ENCODE measurements around the gene SUCNR1.
"Not testable (repeated sequence)": the region's sequence is repeated elsewhere in the genome, so short reads cannot be mapped to it uniquely, and the experiment has no call there.

The SUCNR1 gene

DNA sequence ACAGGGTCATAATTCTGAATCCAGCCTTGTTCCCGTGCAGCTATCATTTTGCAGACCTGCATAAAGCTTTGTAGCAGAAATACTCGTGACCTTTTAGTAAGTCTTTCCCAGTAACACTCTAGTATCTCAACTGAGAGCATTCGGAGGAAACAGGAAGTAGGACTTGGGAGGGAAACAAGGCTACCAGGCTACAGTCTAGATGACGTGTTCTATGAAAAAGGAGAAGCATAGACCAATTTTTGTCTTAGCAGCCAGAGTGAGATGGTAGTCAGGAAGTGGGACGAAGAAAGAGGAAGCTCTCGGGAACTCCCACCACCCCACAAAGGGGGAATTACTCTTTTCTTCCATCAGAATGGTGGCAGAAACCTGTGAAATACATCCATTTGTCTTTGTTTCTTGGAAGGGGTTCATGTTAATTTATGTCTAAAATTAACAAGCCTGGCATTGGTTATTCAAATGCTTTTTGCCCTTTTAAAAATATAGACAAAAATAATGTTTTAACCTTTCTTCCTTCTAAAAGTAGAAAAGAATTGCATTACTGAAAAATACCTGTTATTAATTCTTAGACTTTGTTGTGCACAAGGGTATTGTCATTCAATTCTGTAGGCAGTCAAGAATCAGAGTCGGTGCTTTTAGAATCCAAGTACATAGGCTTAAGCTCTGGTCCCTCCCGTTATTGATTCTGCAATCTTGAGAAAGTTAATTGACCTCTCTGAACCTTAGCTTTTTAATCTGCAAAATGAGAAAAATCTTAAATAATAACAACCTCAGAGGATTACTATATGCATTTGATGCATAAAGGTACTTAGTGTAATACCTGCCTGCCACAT is 1.6 kb upstream of the SUCNR1 start:
- DNase-seq (ENCODE audit: low read depth) = no peak

DNA sequence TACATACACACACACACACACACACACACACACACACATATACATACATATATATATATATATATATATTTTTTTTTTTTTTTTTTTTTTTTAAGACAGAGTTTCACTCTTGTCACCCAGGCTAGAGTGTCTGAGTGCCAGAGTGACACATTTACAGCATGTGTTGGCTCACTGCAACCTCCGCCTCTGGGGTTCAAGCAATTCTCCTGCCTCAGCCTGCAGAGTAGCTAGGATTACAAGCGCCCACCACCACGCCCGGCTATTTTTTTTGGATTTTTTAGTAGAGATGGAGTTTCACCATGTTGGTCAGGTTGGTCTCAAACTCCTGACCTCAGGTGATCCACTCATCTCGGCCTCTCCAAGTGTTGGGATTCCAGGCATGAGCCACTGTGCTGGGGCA is 636 bp downstream of the SUCNR1 start:
- DNase-seq (ENCODE audit: low read depth) = not testable (repeated sequence)

DNA sequence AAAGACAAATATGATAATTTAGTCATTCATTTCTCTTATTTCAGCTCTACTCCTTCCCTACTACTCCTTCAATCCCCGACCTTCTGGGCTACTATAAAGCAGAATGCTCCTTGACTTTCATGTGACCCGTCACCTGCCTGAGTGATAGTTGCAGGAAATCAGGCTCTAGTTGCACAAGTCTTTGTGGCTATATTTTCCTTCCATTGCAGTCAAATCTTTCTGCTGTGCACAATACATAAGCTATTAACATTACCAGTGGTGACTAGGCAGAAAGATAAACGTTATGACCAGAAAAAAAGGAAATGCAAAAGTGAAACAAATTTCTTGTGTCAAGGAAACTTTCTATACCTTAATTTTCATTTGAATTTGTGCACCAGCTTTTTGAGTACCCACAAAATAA is 2.3 kb downstream of the SUCNR1 start:
- no peak for DNase-seq (ENCODE audit: low read depth)

DNA sequence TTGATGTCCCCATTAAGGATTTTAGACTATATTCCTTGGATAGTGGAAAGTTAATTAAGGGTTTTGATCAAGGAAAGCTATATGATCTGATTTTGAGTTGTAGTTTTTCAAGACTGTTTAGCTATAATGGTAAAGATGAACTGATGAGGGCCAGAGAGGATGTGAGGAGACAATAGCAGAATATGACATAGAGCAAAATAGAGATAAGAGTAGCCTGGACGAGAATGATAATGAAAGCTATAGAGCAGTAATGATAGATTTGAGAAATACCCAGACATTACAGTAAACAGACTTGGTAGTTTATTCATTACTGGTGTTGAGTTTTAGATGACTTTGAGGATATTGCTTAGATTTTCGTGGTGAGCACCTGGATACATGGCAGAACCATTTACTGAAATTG is 3.8 kb downstream of the SUCNR1 start:
- DNase-seq (ENCODE audit: low read depth) = no peak

DNA sequence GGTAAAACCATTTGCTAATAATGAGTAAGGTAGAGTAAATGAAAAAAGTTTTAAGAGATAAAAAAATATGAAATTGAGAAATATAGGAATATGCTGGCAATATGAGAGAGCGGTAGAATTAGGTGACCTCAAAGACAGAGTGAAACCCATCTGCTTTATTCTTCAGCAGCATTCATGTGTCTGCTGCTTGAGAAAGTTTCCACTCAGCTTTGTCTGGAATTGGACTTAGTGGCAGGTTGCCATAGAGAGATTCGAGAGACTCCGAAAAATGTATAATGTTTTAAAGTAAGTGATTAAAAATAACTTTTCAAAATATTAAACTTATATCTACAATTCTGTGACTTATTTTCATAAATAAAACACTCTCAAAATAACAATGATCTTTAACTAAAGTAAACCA is 5.0 kb downstream of the SUCNR1 start:
- DNase-seq (ENCODE audit: low read depth) = no peak

DNA sequence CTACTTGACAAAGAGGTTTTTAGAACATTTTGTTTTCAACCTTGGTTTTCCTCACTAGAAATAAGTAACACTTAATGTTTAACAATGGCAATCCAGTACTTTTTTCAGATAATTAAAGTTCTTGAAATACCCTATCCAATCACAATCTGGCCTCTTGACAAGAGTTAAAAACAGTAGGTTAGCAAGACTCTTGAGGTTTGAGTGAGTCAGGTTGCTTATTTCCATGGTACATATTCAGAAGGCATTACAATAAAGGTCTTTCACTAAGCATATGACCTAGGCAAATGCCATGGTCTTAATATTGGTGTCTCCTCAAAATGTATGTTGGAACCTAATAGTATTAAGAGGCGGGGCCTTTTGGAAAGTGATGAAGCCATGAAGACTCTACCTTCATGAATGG is 5.6 kb downstream of the SUCNR1 start:
- no peak for DNase-seq (ENCODE audit: low read depth)

DNA sequence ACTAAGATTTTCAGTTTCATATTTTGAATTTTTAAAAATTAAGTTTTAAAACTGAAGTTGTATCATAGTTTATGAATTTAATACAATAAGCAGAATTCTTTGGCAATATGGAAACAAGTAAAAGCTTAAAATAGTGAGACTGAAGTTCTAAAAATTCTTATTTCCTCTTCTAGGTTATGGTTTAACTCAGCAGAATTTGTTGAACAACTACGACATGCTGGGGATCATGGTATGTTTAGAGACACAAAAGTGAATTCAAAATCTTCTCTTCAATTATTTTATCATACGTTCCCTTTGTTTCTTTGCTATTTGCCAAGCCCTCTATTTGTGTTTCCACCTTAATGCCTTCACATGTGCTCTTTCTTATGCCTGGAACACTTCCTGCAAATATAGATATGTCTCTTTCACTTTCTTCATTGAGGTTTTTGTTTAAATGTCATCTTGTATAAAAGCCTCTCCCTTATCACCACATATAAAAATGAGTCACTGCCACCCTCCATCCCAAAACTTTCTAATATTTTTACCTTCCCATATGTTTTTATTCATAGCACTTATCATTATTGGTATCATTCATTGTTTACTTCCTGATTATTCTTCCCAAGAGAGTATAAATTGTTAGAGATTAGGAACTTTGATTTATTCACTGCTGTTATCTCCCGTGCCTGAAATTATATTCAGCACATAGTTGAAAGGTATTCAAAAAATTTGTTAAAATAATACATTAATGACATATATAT is 6.4 kb downstream of the SUCNR1 start:
- no peak for DNase-seq (ENCODE audit: low read depth)

DNA sequence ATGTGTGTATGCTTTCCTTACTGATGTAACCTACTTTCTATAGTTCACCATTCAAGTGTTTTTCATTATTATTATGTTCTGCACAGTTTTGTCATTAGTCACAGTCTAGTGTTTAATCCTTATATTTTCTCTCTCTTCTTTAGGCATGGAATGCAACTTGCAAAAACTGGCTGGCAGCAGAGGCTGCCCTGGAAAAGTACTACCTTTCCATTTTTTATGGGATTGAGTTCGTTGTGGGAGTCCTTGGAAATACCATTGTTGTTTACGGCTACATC is 6.9 kb downstream of the SUCNR1 start:
- no peak for DNase-seq (ENCODE audit: low read depth)

DNA sequence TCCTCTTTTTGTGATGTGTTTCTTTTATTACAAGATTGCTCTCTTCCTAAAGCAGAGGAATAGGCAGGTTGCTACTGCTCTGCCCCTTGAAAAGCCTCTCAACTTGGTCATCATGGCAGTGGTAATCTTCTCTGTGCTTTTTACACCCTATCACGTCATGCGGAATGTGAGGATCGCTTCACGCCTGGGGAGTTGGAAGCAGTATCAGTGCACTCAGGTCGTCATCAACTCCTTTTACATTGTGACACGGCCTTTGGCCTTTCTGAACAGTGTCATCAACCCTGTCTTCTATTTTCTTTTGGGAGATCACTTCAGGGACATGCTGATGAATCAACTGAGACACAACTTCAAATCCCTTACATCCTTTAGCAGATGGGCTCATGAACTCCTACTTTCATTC is 7.7 kb downstream of the SUCNR1 start:
- DNase-seq (ENCODE audit: low read depth) = no peak

DNA sequence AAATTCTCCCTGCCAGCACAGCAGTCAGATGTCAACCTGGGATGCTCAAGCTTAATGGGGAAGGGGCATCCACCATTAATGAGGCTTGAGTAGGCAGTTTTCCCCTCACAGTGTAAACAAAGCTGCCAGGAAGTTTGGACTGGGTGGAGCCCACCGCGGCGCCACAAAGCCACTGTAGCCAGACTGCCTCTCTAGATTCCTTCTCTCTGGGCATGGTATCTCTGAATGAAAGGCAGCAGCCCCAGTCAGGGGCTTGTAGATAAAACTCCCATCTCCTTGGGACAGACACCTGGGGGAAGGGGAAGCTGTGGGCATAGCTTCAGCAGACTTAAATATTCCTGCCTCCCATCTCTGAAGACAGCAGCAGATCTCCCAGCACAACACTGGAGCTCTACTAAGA is 12.0 kb downstream of the SUCNR1 start:
- not testable (repeated sequence) for DNase-seq (ENCODE audit: low read depth)

DNA sequence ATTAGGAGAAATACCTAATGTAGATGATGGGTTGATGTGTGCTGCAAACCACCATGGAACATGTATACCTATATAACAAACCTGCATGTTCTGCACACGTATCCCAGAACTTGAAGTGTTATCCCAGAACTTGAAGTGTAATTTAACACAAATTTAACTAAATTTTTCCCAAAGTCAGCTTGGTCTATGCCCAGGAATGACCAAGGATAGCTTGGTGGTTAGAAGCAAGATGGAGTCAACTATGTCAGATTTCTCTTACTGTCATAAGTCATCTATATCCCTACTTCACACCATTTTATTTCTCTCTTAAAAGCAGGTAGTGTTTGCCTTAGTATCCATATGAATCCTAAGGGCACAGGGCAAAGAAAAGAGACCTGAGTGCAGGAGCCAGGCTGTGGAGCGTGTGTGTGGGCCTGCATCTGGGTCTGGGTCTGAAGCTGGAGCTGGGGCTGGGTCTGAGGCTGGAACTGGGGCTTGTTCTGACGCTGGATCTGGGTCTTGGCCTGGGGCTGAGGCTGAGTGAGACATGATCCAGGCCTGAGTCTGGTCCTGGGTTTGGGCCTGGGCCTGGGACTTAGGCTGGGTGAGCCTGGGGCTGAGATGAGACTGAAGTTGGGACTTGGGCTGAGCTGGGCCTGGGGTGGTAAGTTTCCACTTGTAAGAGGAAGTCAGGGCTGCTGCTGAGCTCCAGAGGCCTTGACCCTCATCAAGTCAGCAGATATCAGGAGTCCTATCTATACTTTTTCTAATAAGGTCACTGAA is 14.2 kb downstream of the SUCNR1 start:
- DNase-seq (ENCODE audit: low read depth) = not testable (repeated sequence)

DNA sequence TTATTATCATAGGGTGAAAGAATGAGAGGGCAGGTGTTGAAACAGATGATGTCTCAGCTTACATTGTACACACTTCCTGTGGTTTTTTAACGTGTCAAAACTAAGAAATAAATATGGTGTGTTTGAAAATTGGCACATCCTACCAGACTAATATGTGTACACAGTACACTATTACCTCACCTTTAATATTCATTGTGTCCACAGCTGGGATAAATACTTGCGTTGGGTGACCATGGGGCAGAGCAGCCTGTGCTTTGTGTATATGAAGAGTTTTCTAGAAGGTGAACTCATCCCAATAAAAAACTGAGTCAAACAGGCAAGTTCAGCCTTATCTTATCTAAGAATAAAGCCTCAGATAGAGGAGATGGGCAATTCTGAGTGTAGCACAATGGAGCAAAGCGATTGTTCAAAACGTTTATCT is 17.3 kb downstream of the SUCNR1 start:
- no peak for DNase-seq (ENCODE audit: low read depth)

DNA sequence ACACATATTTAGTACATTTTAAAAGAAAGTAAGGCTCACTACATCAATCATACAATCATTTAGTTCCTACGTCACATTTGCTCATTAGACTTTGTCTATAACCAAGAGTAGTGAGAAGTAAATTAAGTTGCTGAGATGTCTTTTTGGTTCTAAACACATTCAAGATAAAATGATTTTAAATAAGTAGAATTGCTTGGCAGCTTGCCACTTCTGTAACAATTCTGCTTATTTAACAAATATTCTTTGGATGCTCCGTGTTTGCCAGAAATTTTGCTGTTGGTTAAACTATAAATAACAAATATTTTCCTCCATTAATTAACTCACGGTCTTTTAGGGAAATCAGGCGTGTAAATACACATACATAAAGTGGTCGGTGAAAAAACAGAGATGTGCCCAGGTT is 18.3 kb downstream of the SUCNR1 start:
- DNase-seq (ENCODE audit: low read depth) = no peak

DNA sequence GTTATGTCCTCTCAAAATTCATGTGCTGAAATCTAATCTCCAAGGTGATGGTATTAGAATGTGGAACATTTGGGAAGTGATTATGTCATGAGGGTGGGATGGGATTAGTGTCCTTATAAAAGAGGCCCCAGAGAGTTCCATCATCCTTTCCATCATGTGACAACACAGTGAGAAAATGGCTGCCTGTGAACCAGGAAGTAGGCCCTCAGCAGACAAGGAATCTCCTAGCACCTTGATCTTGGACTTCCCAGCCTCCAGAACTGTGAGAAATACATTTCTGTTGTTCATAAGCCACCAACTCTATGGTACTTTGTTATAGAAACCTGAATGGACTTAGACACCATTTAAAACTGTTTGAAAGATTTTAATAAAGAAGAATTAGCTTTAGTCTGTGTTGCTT is 20.8 kb downstream of the SUCNR1 start:
- no peak for DNase-seq (ENCODE audit: low read depth)

DNA sequence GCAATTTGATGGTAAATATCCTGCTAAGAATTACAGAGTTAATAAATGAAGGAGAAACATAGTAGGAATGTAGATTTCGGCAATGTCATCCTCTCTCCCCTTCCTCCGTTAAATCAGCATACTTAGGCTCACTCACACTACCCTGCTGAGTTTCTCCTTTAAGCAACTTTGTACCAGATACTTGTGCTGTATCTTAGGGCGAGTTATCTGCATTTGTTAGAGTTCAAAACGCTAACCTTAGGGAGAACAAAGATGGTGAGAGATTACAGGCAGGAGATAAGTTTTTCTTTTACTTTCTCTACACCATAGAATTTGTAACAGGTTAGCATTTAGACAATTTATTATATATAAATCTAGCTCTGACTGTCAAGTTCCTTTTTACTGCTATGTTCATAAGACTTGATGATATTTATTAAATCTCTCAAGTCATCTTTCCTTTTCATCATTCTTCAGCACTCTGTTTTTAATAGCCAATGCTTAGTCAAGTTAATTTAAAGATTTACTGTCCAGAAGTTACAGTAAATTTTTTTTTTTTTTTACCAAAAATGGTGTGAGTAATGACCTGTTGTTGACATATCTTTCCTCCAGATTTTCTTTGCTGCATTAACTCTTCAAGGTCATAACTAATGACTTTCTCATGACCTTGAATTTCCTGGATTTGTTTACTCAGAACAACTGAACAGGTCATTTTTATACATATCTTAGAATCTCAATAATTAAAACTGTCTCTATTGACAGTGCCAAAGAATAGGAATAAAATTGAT is 22.2 kb downstream of the SUCNR1 start:
- no peak for DNase-seq (ENCODE audit: low read depth)

DNA sequence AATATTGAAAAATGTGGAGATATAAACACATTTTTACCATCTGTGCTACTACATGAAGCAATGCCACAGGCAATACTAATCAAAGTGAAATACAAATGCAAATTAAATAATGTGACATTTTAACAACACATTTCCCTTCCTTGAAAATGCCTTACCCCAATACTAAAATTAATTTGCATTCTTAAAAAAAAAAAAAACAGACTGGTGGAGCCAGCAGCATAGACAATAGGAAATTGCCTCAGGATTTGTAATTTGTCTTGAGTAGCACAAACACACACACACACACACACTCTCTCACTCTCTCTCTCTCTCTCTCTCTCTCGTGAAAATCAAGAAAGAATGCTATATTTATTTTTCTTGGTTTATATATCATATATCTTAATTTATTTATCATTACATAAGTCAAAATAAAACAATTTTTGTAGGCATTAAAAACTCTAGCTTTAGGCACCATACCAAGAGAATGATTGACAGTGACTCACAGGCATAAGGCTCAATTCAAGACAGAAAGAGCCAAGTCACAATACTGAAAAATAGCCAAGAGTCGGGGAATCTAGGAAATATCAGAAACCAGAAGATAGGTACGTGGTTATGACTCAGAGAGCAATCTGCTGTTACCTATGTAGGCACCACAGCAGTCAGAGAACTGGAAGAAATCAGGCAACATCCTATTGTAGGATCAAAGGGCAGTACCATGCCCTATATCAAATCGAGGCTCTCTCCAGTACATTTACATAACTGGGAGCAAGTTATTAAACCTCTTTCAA is 23.0 kb downstream of the SUCNR1 start:
- no peak for DNase-seq (ENCODE audit: low read depth)

DNA sequence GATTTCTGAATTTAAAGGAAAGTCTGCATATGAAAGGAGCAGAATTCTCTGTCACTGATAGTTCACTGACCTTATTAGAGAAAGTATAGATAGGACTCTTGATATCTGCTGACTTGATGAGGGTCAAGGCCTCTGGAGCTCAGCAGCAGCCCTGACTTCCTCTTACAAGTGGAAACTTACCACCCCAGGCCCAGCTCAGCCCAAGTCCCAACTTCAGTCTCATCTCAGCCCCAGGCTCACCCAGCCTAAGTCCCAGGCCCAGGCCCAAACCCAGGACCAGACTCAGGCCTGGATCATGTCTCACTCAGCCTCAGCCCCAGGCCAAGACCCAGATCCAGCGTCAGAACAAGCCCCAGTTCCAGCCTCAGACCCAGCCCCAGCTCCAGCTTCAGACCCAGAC is 24.7 kb downstream of the SUCNR1 start:
- not testable (repeated sequence) for DNase-seq (ENCODE audit: low read depth)

DNA sequence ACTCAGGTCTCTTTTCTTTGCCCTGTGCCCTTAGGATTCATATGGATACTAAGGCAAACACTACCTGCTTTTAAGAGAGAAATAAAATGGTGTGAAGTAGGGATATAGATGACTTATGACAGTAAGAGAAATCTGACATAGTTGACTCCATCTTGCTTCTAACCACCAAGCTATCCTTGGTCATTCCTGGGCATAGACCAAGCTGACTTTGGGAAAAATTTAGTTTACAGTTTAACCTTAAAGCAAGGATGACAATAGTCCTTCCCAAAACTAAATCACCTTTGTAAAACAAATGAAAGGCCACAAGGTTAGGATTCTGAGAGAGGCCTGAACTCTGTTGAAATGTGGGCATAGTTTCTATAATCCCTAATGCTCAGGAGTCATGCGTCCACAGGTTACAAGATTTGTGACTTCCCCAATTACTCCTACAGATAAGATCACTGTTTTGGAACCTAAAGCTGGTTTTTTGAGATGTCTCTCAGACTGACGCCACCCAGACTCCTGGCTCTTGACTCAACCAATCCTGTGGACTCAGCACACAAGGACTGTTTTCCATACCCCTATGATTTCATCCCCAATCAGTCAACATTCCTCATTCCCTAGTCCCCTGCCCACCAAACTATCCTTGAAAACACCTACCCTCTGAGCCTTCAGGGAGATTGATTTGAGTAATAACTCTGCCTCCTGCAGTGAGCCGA is 25.3 kb downstream of the SUCNR1 start:
- not testable (repeated sequence) for DNase-seq (ENCODE audit: low read depth)

DNA sequence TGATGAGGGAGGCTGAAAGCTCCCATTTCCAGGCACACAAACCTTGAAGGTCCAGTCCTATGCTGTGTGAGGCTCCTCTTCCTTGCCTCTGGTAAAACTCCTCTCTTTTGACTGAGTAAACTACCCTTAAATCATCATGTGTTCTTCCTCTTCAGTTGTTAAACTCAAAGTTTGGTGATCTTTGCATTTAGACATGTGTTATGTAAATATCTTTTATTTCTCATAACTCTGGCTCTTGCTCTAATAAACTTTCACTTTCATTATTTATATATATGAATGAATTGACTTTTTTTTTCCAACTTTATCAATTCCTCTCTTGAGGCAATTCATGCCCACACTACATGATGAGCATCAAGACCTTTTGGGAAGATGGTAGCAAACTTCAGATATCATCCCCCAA is 26.6 kb downstream of the SUCNR1 start:
- no peak for DNase-seq (ENCODE audit: low read depth)

DNA sequence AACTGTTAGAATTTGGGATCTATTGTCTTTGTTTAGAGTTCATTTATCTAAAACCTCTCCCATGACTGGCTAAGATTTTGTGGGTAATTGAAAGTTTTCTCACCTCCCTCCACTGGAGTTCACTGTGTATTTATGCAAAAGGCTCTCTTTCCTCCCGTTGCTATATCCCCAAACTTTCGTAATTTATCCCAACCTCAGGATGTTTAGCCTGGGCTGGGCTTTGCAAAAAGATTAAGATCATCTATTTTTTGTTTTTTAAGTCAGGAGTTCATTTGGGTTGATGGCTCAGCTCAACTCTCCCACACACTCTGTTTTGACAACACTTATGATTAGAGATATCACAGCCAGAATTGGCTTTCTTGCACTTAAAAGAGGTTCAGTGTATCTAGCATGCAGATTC is 27.0 kb downstream of the SUCNR1 start:
- no peak for DNase-seq (ENCODE audit: low read depth)
